Mesodermal cell (in vitro differentiated cells): ENCODE data around the gene PRRC1.

ENCODE experiments used
- H3K27ac ChIP-seq: 2 replicates; pipeline ENCODE4 v1.7.0; 2013; ENCODE audit warnings: mild to moderate bottlenecking, low read depth, low read length, moderate library complexity; ENCODE audit not compliant: severe bottlenecking
- H3K36me3 ChIP-seq: 2 replicates; pipeline ENCODE4 v1.7.1; 2013; ENCODE audit warnings: mild to moderate bottlenecking, low read length, moderate library complexity; ENCODE audit not compliant: control insufficient read depth, insufficient read depth
- H3K4me1 ChIP-seq: one replicate; pipeline ENCODE4 v1.7.1; 2013; ENCODE audit warnings: mild to moderate bottlenecking, low read length; ENCODE audit not compliant: insufficient read depth, control insufficient read depth, poor library complexity, severe bottlenecking
- H3K4me3 ChIP-seq: 2 replicates; pipeline ENCODE4 v1.7.0; 2013; ENCODE audit warnings: low read length, control low read depth, mild to moderate bottlenecking; ENCODE audit not compliant: insufficient read depth, poor library complexity, severe bottlenecking; ENCODE audit errors: extremely low read depth
- H3K9me3 ChIP-seq: 2 replicates; pipeline ENCODE4 v1.7.1; 2013; ENCODE audit warnings: mild to moderate bottlenecking, low read length, moderate library complexity; ENCODE audit not compliant: control insufficient read depth
- WGBS, 2 experiments: methylation state at CpG; one replicate each; pipeline ENCODE4 v1.1.5; 2013; ENCODE audit warnings: missing lambda C conversion rate in 2 of 2; ENCODE audit not compliant: insufficient coverage in 2 of 2; 5-methylcytosine and 5-hydroxymethylcytosine counted together

Gene PRRC1

DNA sequence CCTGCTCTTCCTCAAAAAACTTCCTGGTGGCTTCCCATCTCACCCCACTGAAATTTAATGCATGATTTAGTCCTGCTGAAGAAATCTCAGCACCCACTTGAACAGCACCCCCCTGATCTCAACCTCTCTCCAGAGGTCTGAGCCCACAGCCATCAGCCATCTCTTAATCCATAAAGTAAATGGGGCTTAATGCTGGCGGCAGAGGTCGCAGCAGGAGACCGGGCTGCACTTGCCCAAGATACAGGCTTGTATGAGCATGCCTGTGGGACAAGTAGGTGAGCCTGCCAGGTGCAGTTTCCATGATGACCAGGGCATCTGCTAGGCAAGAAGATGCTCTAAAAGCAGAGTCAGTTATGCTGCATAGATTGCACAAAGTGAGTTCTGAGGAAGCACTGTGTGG, 79.1 kb downstream of the PRRC1 start:
- Histone ChIP-seq H3K27ac (no peak overlapping the region), H3K36me3 (no peaks in the 10 kb centered on the region), H3K4me1 (no peaks in the 10 kb centered on the region), H3K9me3 (no peaks in the 10 kb centered on the region), H3K4me3 (no peak overlapping the region)
- 94 to 95% methylated on average over 3 of the region's 3 CpGs for WGBS, 2 experiments

DNA sequence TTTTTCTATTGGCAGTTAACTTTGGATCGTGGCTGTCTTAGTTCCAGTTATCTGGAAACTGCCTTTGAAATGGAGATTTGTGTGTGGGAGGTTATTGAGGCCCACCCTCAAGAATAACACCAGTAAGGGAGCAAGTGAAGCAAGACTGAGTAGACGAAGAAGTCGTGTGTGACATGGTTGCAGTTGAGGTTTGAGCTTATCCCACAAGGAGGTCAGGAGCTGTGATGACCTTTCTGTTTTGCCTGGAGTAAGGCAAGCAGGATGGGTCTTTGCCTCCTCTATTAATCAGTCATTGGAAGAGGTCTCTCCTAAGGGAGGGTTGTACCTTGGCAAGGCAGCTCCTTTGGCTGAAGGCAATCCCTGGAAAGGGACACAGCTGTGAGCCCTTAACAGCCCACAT, 81.9 kb downstream of the PRRC1 start:
- no peak overlapping the region for H3K4me3 ChIP-seq
- H3K27ac ChIP-seq = no peak overlapping the region
- no peaks in the 10 kb centered on the region for H3K9me3 ChIP-seq
- no peaks in the 10 kb centered on the region for H3K36me3 ChIP-seq
- no peaks in the 10 kb centered on the region for H3K4me1 ChIP-seq
- WGBS, 2 experiments = 72 to 80% methylated on average over 3 of the region's 3 CpGs

DNA sequence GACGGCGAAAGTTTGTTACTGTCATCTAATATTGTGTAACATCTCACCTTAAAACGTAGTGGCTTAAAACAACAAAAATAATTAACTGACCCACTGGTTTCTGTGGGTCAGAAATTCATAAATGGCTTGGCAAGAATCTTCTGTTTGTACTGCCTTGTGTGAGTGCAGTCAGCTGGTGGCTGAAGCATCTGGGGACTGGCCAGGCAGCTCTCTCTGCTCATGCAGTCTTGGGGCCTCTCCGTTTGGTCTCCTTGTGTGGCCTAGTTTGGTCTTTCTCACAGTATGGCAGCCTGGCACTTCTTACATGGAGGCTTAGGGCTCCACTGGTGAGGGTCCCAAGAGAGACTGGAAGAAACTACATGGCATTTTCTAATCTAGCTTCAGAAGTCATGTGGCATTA, 82.4 kb downstream of the PRRC1 start:
- H3K27ac ChIP-seq = no peak overlapping the region
- 88 to 95% methylated on average over 3 to 4 of the region's 4 CpGs for WGBS, 2 experiments
- H3K4me3 ChIP-seq = no peak overlapping the region

DNA sequence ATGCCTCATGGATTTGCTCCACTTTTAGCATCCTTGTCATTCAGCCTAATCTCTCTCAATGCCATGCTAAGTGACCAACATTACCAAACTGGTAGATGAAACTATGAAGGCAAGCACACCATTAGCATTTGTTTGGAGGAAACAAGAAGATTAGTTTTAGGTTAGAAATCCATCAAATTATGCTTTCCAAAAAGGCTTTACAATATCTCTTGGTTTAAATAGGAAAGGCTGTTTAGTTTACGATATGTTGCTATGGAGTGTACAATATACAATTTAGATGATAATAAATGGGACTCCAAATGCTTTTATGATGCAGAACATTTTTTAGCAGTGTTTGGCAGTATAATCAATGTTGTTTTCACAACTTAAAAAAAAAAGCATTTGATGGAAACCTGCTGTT, 83.7 kb downstream of the PRRC1 start:
- no CpG with 5 or more reads among the region's 1 CpG for WGBS, 2 experiments
- no peak overlapping the region for H3K27ac ChIP-seq

More for the DNA sequence above, 82.4 kb downstream of the PRRC1 start:
- Histone ChIP-seq H3K9me3 (no peaks in the 10 kb centered on the region), H3K36me3 (no peaks in the 10 kb centered on the region), H3K4me1 (no peaks in the 10 kb centered on the region)

GRCh38 chr5:127601601-127602000, 84.2 kb downstream of the PRRC1 start:
- Histone ChIP-seq H3K9me3 (no peaks in the 10 kb centered on the region), H3K36me3 (no peaks in the 10 kb centered on the region), H3K4me1 (no peaks in the 10 kb centered on the region), H3K27ac (no peak overlapping the region), H3K4me3 (no peak overlapping the region)
- WGBS, 2 experiments = 90% methylated on average over 2 of the region's 4 CpGs; no CpG with 5 or more reads in 1 of the 2 experiments

More for the DNA sequence above, 83.7 kb downstream of the PRRC1 start:
- no peak overlapping the region for H3K4me3 ChIP-seq
- no peaks in the 10 kb centered on the region for H3K9me3 ChIP-seq
- no peaks in the 10 kb centered on the region for H3K4me1 ChIP-seq
- no peaks in the 10 kb centered on the region for H3K36me3 ChIP-seq

DNA sequence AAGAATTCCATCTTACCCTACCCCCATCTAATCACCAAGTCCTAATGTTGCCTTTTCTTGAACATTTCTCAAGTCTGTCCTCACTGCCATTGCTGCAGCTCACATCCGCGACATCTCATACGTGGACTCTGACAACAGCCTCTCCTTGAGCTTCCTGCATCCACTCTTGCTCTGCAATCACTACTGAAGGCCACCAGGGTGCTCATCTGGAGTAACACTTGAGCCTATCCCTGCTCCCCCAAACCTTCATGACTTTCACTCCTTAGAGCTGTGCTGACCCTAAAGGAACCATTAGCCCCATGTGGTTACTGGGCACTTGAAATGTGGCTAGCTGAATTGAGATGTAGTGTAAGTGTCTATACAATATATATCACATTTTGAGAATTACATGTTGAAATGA, 85.0 kb downstream of the PRRC1 start:
- WGBS, 2 experiments = 98 to 100% methylated on average over 3 of the region's 3 CpGs
- Histone ChIP-seq H3K36me3 (no peaks in the 10 kb centered on the region), H3K4me3 (no peak overlapping the region), H3K27ac (no peak overlapping the region), H3K4me1 (no peaks in the 10 kb centered on the region), H3K9me3 (no peaks in the 10 kb centered on the region)

DNA sequence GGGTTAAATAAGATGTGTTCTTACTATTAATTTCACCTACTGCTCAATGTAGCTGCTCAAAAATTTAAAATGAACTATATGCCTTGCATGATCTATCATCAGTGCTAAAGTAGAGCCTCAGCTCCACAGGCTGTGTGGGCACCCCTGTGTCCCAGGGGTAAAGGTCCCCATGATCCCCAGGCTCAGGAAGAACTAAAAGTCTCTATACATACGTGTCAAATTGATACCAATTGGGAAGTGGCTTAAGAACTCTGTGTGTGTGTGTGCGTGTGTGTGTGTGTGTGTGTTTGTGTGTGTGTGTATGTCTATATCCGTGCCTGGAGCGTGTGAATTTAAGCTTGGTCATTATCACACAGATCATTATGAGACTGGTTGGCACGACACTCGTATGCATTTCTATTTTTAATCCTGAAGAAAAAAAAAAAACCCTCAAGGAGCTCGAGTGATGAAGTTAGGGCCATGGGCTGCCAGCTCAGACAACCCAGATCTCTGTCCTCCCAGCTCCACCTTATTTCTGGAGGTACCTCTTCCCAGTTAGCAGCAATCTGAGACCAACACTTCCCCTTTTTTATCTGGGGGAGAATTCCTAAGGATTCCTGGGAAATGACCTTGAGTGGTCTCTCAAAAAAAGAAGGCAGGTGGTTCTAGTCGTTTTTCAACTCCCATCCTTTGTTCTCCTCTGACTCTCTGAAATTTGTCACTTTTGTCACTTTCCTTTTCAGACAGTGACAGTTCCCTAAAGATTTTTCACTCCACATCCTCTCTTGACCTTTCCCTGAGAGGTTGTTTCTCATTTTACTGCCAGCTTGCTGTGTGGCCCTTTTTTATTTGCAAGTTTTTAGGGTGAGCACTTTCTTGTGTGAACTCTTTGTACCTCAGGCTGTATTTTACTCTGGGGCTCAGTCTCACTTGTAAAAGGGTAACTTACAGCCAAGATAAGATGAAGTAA, 85.7 kb downstream of the PRRC1 start:
- no peak overlapping the region for H3K27ac ChIP-seq
- no peak overlapping the region for H3K4me3 ChIP-seq
- H3K9me3 ChIP-seq = no peaks in the 10 kb centered on the region
- WGBS, 2 experiments = 71 to 73% methylated on average over 6 of the region's 8 CpGs
- H3K36me3 ChIP-seq = no peaks in the 10 kb centered on the region
- no peaks in the 10 kb centered on the region for H3K4me1 ChIP-seq
